Effector CD8-positive, alpha-beta T cell (primary cell): Measurements from ENCODE around the gene MEGF6.
"Not testable (repeated sequence)": the region's sequence is repeated elsewhere in the genome, so short reads cannot be mapped to it uniquely, and the experiment has no call there.

Experiments used
- DNase-seq: peaks from one replicate; lab custom pipeline; 2025; lab: John Stamatoyannopoulos, UW

The MEGF6 gene

DNA sequence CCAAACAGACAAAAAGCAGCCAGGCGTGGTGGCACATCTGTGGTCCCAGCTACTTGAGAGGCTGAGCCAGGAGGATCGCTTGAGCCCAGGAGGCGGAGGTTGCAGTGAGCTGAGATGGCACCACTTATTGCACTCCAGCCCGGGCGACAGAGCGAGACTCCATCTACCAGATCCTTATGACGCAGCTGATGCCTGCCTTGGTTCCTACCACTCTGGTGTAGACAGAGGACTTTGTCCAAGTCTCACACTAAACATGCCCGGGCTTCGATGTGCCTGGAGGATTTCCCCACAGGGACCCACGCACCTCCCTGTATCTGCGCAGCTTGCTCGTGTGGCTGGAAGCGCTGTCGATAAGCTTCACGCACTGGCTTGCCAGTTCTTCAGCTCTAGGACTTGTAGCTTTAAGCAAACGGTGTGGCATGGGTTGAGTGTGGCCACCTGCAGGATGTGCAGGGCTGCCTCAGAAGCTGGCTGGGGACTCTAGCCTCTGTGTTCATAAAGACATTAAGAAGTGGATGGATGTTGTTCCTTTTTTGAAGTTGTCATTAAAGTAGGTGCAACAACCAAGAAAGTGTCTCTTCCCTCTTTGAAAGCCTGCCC lies 18.4 kb upstream of the MEGF6 start:
- DNase-seq, result no peak

GRCh38 chr1:3628445-3628844 lies 17.1 kb upstream of the MEGF6 start:
- DNase-seq, result no peak

DNA sequence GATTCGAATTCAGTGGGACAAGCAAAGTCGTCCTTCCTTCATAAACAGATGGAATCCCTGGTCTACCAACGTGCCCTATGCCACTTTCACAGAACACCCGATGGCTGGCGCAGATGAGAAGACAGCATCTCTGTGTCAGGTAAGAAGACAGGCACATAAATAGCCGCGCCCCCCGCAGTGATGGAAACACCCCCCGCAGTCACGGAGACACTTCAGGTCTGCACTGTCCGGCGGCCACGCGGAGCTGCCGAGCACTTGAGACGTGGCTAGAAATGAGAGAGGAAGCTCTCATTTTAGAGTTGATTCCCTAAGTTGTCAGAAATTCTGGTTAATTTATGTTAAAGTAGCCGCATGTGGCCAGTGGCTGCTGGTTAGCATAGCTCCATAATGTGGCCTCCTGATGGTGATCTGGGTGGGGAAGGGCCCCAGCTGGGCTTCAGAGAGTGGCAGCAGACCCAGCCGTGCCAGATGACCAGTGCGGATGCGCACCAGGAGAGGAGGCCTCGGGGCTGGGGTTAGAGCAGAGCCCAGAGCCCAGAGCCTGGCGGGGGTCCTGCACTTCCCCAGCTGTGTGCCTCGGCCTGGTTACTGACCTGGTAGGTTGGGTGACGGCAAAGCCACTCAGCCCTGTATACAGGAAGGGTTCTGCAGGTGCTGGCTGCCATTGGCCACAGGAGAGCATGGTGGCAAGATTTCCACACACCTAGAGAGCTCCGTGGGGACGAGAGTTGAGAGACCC lies 16.4 kb upstream of the MEGF6 start:
- DNase-seq, result no peak

DNA sequence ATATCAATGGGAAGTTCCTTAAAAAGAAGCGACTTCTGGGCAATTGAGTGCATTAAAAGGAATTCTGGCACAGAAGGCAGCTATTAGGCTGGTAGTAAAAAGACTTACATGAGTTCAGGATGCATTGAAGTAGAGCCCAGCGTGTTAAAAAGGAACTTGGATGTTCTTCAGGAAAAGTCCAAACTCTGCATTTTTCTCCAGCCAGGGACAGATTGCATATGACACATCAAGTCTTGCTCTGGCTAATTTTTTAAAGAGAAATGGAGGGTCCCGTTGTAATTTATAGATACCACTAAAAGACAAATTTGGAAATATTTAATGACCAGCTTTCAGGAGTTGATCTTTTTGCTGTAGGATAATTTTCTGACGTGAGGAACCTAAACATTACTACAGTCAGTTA lies 14.7 kb upstream of the MEGF6 start:
- DNase-seq, result no peak

- DNase-seq, result peak; percentile 45
Measured at GRCh38 chr1:3625151-3625907, 14.0 kb upstream of the MEGF6 start.

- peak; percentile 98 for DNase-seq
Measured at GRCh38 chr1:3624200-3625136, 13.2 kb upstream of the MEGF6 start, which contains the start of gene TPRG1L. TSS of gene TPRG1L (plus strand) at chr1:3625015. CDS start at chr1:3625073, 58 bp downstream.

DNA sequence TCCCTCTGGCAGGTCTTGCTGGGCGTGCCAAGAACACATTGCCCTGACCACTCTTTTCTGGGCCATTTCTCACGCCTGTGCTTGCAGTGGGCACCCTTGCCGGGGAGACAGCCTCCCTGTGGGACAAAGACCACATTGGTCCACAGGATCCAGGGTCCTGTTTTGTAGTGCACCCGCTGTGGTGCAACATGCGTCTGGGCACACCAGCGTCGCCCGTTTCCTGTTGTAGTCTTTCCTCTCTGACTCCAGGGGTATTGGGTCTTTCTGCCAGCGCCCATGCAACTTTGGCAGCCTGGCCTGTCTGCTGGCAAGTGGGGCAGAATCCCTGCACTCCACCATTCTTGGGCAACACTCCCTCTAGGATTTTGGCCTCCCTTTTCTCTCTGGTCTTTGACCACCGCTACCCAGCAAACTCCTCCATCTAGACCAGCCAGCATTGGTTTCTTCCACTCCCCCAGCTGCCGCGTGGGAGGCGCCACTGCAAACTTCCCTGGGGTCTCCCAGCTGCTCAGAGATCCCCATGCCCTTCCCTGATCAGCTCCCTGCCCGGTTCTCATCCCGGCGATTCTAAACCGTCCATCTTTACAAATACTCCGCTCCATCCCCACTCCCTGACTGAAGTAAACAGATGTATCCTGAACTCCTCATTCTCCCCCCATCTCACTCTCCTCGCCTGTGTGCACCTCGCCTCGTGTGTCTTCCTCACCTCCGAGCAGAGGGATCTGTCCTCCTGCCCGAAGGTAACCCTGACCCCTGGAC lies 12.3 kb upstream of the MEGF6 start:
- no peak for DNase-seq

DNA sequence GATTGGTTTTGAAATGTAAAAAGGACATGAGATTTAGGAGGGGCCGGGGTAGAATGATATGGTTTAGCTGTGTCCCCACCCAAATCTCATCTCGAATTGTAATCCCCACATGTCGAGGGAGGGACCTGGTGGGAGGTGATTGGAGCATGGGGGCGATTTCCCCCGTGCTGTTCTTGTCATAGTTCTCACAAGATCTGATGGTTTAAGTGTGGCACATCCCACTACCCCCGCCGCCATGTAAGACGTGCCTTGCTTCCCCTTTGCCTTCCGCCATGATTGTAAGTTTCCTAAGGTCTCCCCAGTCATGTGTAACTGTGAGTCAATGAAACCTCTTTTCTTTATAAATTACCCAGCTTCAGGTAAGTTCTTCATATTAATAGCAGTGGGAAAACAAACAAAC lies 10.8 kb upstream of the MEGF6 start:
- not testable (repeated sequence) for DNase-seq

DNA sequence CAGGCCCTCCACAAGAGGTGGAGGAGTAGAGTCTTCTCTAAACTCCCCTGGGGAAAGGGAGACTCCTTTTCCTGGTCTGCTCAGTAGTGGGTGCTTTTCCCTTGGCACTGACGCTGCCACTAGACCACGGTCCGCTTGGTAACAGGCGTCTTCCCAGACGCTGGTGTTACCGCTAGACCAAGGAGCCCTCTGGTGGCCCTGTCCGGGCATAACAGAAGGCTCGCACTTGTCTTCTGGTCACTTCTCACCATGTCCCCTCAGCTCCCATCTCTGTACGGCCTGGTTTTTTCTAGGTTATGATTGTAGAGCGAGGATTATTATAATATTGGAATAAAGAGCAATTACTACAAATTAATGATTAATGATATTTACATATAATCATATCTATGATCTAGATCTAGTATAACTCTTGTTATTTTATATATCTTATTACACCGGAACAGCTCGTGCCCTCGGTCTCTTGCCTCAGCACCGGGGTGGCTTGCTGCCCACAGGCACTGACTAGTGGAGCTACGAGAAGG lies 9.9 kb upstream of the MEGF6 start:
- DNase-seq, result not testable (repeated sequence)

- DNase-seq, result no peak
Measured at GRCh38 chr1:3620708-3621107, 9.4 kb upstream of the MEGF6 start.

- peak; percentile 70 for DNase-seq
Measured at GRCh38 chr1:3618881-3619671, 7.8 kb upstream of the MEGF6 start.

DNA sequence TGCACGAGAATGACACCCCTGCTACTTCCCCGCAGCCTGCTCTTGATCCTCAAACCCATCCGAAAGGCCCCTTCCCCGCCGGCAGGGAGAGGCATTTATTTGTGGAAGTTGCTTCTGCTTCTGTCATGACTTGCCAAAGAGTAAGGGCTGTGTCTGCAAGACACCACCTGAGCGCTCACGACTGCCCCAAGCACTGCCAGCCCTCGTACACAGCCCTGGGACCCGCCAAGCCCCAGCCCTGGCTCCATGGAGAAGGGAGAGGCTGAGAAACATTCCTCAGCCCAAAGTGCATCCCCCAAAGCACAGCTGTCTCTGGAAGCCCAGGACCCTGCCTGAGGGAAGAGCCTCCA lies 7.2 kb upstream of the MEGF6 start:
- DNase-seq, result no peak

DNA sequence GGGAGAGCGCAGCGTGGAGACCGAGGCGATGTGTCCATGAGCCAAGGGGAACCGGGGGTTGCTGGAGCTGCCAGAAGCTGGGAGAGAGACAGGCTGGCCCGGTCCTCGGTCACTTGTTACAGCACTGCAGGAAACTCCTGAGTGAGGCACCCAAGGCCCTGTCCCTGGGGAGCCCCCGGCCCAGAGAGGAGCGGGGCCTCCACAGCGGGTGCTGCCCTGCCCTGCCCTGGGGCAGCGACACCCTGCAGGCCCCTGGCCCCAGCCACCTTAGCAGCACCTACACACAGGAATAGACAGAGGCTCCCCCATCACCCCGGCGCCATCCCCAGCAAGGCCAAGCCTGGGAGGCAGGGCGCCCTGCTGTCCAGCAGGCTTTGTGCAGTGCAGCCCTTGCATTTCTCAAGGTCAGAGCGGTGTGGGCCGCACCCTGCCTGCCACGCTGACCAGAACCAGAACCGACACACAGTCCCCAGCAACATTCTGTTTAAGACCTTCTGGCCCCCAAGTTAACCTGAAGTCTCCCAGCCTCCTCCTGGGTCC lies 6.6 kb upstream of the MEGF6 start:
- DNase-seq, result no peak

DNA sequence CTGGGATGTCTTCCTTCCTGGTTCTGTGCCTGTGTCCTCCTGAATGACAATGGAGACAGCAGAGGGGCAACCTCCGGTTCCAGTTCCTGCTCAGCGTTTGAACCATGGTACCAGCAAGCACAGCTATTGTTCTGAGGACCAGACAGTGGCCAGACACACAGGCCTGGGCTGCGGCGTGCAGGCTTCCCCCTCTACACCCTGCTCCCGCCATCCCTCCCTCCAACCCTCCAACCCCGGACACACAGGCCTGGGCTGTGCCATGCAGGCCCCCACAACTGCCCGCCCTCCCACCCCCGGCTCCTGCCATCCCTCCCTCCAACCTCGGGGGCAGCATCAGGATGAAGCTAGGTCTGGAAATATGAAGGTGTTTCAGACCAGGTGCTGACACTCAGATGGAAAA lies 5.6 kb upstream of the MEGF6 start:
- no peak for DNase-seq

DNA sequence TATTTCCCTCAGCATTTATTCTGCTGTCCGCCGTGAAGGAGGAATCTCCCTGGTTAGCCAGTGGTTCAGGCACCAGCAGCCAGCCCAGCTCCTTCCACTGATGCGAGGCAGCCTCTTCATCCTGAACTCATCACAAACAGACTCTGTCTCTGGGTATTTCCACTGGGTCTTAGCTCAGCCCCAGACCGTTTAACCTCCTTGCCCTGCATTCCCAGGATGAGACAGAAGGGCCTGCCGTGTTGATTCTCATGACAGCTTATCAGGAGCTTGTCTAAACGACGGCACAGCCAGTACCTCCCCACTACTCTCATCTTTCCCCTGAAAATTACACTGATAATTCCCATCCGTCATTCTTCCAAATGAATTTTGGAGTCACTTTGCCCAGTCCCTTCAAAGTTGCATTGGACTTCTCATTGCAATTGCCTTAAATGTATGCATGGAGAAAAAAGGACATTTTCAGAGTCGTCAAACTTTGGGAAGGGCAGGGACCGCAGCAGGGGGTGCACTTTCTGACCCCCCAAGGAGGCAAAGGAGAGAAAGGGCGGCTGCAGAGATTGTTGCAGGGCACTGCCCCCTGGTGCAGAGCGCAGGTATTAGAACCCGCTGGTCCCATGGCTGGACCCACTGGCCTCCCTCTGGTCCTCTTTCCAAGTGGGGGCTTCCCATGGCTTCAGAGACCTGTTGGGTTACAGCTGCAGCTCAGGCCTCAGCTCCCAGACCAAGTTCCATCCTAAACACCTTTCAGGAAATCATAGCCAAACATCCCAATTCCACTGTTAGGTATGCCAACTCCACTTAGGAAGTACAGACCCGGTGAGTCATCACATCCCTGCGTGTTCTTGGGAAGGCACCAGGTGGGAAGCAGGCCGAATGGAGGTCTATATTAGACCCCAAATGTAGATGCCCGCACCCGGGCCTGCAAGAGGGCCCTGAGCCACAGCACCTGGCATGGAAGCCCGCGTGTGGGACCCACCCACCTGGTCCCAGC lies 3.7 kb upstream of the MEGF6 start:
- no peak for DNase-seq

DNA sequence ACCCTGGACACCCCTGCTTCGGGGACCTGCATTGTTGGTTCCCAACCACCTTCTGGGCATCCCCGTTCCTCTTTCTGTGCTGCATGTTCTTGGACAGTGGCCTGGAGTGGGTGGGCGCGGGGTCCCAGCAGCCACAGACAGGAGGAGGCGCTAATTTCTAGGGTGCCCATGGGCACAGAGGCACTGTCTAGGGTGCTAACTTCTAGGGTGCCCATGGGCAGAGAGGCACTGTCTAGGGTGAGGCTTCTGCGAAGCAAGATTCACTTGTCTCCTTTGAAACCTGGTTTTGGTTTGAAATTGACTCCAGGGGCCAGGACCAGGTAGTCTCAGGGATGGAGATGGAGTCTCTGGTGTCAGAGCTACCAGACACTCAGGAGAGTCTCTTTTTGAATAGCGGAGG lies 815 bp upstream of the MEGF6 start:
- no peak for DNase-seq

GRCh38 chr1:3610527-3611169 lies 660 bp downstream of the MEGF6 start:
- DNase-seq, result no peak
